MM.1S (cell line): ENCODE measurements around the gene CTNNA1.

Experiments used
- EZH2 ChIP-seq: fragments of 300-600 bp; sonication (generic); optimal IDR thresholded peaks from 2 replicates; pipeline ENCODE3; 2017; ENCODE audit warnings: low read depth, mild to moderate bottlenecking, antibody characterized with exemption, low read length, mixed read lengths
- EZH2phosphoT487 ChIP-seq: fragments of 300-600 bp; sonication (generic); IDR thresholded peaks from 2 replicates; pipeline ENCODE4 v1.6.1; 2018; ENCODE audit warnings: antibody characterized with exemption, low read length
- TF ChIP-seq, protein P1 (sequence below): fragments of 300-600 bp; sonication (generic); IDR thresholded peaks from 2 replicates; pipeline ENCODE4 v1.5.1; 2016; ENCODE audit warnings: antibody characterized with exemption, low read length, mixed read lengths

DNA sequence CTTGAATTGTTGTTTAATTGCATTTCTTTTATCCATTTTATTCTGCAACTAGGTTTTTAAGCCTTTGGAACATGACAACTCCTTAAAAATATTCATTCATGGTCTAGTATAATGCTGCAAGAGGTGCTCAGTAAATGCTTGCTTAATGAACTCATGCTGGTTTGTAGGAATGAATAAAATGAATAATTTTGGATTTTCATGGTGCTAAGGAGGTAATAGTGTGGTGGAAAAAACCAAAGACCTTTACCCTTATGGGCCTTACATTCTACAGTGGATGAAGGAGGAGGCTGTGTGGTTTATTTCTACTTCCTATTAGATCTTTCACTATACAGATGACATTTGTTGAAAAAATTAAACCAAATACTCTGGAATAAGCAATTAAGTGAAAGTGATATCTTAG, 78.5 kb downstream of the CTNNA1 start:
- TF ChIP-seq, protein P1, sequence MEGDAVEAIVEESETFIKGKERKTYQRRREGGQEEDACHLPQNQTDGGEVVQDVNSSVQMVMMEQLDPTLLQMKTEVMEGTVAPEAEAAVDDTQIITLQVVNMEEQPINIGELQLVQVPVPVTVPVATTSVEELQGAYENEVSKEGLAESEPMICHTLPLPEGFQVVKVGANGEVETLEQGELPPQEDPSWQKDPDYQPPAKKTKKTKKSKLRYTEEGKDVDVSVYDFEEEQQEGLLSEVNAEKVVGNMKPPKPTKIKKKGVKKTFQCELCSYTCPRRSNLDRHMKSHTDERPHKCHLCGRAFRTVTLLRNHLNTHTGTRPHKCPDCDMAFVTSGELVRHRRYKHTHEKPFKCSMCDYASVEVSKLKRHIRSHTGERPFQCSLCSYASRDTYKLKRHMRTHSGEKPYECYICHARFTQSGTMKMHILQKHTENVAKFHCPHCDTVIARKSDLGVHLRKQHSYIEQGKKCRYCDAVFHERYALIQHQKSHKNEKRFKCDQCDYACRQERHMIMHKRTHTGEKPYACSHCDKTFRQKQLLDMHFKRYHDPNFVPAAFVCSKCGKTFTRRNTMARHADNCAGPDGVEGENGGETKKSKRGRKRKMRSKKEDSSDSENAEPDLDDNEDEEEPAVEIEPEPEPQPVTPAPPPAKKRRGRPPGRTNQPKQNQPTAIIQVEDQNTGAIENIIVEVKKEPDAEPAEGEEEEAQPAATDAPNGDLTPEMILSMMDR = no peak
- TF ChIP-seq EZH2phosphoT487 (no peak), EZH2 (no peak)
